GM19328 (cell line): ENCODE data around the gene MLIP.
"Not testable (repeated sequence)": the region's sequence is repeated elsewhere in the genome, so short reads cannot be mapped to it uniquely, and the experiment has no call there.

Source experiments
- ATAC-seq: cut with Tn5 transposase; IDR thresholded peaks from one replicate; pipeline ENCODE4 v1.9.1; 2021; ENCODE audit warnings: mild to moderate bottlenecking, moderate library complexity; ENCODE audit not compliant: unreplicated experiment

The MLIP gene

DNA sequence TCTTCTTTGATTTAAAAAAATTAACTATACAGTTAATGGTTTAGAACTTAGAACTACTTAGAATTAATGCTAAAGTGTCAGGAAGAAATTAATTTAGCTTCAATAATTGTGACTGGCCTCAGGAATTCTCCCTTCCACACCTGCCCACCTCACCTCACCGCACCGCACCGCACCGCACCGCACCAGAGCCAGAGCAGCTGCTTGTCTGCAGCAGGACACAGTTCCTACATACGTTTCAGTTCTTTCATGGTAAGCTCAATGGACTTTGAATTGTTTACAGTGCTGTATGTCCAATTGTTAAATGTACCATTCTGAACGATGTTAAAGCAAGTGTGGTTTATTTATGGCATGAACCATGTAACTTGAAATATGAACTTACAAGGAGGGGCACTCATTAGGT lies 98.7 kb downstream of the MLIP start:
- not testable (repeated sequence) for ATAC-seq

DNA sequence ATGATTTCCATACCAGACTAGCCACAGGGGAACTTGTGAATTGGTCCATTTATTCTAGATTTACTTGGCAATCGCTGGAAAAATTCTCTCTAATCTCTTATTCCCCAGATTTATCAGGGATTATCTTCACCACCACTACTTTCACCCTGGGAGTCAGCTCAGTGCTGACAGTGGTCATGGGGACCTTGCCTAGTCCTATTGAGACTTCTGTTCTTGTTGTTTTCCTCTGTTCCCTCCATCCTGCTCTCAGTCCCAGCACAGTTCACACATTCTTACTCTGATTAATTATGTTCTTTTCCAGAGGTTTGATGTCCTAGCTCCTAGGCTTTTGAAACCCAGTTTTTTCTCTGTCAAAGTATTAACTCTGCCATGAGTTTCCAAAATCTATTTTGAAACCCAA lies 103.0 kb downstream of the MLIP start:
- no peak for ATAC-seq

DNA sequence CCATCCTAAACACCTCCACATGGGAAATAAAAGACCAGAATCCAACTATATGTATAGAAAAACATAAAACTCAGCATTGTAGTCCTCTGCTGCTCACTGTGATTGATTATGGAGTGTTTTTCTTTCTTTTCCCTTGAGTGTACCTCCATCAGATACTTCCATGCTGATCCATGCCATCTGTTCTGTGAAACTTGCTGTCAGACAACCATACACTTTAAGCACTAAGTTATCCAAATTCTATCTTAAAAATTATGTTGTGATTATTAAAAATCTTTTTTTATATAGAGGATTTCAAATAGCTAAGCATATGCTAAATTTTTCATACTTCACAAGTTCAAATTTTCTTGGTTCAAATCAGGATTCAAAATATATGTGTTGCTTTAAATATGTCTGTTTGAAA lies 105.1 kb downstream of the MLIP start:
- ATAC-seq, result no peak

- no peak for ATAC-seq
These were observed 105.8 kb downstream of the MLIP start for GRCh38 chr6:54217018-54217417.

- ATAC-seq, result no peak
These were observed 111.0 kb downstream of the MLIP start for GRCh38 chr6:54222217-54222616.

- no peak for ATAC-seq
These were observed 121.5 kb downstream of the MLIP start for GRCh38 chr6:54232703-54233102.

GRCh38 chr6:54234539-54234938 lies 123.3 kb downstream of the MLIP start:
- ATAC-seq, result no peak

GRCh38 chr6:54236984-54237383 lies 125.7 kb downstream of the MLIP start:
- ATAC-seq, result no peak

DNA sequence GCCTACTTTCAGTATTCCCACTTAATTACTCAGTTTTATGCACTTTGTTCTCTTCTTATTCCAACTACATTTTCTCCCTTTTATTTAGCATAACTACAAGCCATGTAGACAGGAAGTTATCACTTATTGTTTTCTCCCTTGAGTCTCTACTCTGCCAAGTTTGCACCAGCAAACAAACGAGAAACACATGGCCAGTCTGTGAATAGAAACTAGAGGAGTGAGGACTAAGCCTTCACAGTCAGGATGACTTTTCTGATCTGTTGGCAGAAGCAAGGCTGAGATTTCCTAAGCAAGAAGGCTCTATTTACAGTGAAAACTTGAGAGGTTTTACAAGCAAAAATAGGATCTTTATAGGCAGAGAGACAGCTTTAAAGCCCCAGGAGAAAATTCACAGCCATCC lies 127.2 kb downstream of the MLIP start:
- no peak for ATAC-seq

DNA sequence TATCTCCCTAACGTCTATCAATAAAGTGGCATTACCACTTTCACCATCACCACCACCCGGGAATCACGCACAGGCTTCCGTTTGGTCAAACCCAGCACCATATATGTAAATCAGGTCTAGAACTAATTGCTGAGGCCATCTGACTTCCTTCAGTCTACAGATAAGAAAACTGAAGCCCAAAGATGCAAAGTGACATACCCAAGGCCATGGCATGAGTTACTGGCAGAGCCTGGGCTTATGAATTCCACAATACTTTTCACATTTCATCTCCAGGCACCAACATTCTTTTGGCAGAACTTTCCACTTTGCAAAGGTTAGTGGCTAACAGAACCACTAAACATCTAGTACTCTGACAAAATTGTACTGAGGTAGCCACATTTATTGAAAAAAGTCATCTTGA lies 132.5 kb downstream of the MLIP start:
- ATAC-seq, result no peak

- ATAC-seq, result no peak
These were observed 133.2 kb downstream of the MLIP start for GRCh38 chr6:54244430-54244829.

DNA sequence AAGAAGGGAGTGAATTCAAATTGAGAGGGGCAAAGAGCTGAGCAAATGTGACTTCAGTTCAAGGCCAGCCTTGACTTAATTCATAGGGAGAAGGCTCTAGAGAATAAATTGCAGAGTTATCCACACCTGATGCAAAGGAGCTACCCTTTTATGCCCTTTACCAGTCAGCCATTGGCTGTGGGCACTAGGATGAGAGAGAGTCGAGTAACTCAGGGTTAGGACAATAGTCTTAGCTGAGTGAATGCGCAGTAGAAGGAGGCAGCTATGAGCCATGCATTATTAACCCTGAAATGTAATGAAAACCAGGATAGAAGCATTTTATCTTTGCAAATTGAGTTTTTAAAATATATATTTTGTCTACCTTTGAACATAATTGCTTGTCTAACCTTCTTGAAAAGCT lies 134.0 kb downstream of the MLIP start:
- no peak for ATAC-seq

DNA sequence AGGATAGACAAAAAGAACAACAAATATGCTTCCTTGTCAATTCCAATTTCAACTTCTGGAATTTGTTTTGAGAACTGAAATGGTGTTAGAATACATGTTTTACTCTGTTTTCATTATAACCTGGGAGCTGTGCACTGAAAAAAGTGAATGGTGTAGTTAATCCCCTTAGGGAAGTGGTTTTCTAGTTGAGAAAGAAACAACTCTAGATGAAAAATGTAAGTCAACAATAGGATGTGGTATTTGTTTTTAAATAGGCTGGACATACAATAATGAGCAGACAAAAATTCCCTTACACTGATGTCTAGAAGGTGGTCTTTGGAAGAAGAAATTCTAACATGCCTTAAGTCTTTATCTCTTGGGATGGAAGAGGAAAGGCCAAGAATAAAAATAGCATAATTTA lies 137.1 kb downstream of the MLIP start:
- ATAC-seq, result no peak

DNA sequence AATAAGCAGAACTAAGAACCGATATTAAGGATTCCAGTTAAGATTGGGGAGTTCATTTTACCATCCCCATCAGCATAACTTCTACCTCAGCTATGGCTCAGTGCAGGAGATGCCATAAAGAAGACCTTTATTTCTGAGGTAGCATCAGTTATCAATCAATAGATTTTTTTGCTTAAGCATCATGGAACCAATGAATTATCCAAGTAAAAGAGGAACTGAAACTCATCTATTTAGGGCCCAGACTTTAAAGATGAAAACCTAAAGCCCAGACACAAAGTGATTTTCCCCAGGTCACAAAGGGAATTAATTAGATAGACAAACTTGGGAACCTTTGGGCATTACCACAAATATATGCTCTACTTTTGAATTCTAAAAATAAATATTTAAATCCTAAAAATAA lies 137.8 kb downstream of the MLIP start:
- no peak for ATAC-seq

- ATAC-seq, result not testable (repeated sequence)
These were observed 138.6 kb downstream of the MLIP start for GRCh38 chr6:54249812-54250211.

DNA sequence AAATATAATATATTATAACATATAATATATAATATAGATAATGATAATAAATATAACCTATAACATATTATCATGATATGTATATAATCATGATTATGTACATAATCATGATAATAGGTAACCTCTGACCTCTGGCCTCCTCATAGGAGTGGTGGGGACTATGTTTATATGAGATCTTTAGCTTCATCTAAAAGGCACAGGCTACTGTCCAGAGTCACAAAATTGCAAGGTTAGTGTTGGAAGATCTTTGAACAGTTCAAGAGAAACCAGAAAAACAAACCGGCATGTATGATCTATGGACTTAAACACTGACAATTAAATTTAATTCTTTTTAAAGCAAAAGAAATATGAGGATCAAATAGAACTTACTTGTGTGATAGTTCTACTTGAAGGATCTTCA lies 141.3 kb downstream of the MLIP start:
- no peak for ATAC-seq

- ATAC-seq, result no peak
These were observed 141.7 kb downstream of the MLIP start for GRCh38 chr6:54252916-54253315.

- ATAC-seq, result no peak
These were observed 143.6 kb downstream of the MLIP start for GRCh38 chr6:54254886-54255285.

- ATAC-seq, result no peak
These were observed 144.6 kb downstream of the MLIP start for GRCh38 chr6:54255886-54256285.

DNA sequence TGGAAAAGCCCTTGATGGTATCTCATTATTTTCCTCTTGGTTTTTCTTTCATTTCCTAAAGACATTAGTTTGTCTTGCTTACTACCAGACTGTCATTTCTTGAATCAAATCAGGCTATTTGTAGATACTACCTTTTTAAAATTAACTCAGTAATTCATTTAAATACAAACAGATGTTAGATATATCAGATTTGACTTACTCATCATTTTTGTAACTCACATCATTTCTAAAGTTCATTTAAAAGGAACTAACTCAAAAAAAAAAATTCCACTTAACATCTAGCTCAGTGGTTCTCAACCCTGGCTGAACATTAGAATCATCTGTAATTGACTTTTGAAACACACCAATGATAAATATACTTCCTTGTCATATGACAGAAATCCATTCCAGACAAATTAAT lies 148.8 kb downstream of the MLIP start:
- ATAC-seq, result no peak

DNA sequence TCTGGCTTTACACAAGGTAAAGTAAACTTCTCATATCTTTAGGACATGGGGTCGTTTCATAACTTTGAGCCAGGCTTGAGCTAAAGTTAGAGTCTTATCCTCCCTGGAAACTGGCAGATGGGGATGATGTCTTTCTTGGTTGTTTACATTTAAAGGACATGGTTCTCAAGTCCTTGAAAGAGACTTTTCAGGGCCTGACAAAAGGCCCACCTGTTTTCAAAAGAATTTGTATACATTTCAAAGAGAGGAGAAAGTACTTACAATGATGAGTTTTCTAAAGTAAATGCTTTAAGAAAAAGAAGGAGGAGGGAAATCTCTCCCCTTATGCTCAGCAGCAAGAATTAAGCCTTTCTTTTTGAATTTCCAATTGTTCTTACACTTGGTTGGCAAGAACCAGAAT lies 151.3 kb downstream of the MLIP start:
- no peak for ATAC-seq

- ATAC-seq, result no peak
These were observed 151.7 kb downstream of the MLIP start for GRCh38 chr6:54262971-54263370.

- ATAC-seq, result no peak
These were observed 153.5 kb downstream of the MLIP start for GRCh38 chr6:54264581-54265272.
